B cell (primary cell): Measurements from ENCODE around the gene HMGB4.

Experiments used
- CTCF ChIP-seq: fragments of 200-600 bp; IDR thresholded peaks from one replicate; pipeline ENCODE4 v1.8.0; 2022; ENCODE audit warnings: antibody characterized with exemption, mild to moderate bottlenecking
- EZH2 ChIP-seq: IDR thresholded peaks from 2 replicates; pipeline ENCODE4 v1.6.1; 2012; ENCODE audit warnings: borderline replicate concordance, low read depth, mild to moderate bottlenecking, moderate library complexity, low read length; ENCODE audit not compliant: insufficient read depth, poor library complexity, severe bottlenecking

DNA sequence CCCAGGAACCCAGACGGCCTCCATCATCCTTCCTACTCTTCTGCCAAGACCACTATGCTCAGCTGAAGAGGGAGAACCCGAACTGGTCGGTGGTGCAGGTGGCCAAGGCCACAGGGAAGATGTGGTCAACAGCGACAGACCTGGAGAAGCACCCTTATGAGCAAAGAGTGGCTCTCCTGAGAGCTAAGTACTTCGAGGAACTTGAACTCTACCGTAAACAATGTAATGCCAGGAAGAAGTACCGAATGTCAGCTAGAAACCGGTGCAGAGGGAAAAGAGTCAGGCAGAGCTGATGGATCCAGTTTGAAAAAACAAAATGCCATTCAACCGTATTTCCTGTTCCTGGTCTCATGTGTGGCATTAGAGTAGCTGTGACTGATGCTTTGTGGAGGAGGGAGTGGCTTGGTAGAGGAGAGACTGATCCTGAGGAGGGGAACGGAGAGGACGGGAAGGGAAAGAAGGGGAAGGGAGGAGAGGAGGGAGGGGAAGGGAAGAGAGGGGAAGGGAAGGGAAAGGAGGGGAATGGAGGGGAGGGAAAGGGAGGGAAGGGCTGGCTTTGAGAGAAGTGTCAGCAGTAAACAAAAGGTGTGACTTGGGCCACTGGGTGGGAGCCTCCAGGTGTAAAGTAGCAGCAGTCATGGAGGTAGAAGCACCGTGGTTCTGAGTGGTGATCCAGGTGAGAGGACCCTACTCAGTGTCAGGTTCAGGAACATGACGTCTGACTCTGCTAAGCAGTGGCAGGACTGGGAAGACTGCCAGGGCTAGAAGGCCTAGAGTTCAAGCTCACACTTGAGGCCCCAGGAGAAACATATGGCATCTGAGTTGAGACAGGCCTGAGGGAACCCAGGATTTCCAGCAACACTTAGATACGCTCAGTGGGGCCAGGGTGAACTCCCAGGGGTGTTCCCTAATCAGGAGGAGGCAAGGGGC, 846 bp downstream of the HMGB4 start:
- TF ChIP-seq CTCF = no peak
- TF ChIP-seq EZH2 = no peak
